ENCODE results near the gene CTDP1.

GRCh38 chr18:79717059-79717458, 37.5 kb downstream of the CTDP1 start:
- TF ChIP-seq CTCF (IDR thresholded peaks at IDR 0.05), result no peak
- TF ChIP-seq POLR2A (IDR thresholded peaks at IDR 0.05), result no peak
- TF ChIP-seq POLR2AphosphoS5 (IDR thresholded peaks at IDR 0.05), result no peak
